RWPE1 (cell line): ENCODE data around the gene GTPBP4.

Experiments used
- CTCF ChIA-PET: fragments of 350-600 bp; sonication (Branson Sonifier 250); formaldehyde crosslinking; extraction: SDS; loops from one replicate; lab custom pipeline; 2021; lab: Yijun Ruan, JAX
- POLR2A ChIA-PET: fragments of 400-600 bp; formaldehyde crosslinking; extraction: SDS; loops from one replicate; lab custom pipeline; 2020; ENCODE audit warnings: antibody characterized with exemption; ENCODE audit not compliant: low non-redundant PET; lab: Yijun Ruan, JAX
- DNase-seq: peaks from one replicate; pipeline ENCODE4 v3.0.0; 2012; ENCODE audit warnings: low spot score
- H3K27ac ChIP-seq: fragments of 450-650 bp; 2 replicates; pipeline ENCODE4 v1.5.1; 2017
- TF ChIP-seq, protein P1 (sequence below): fragments of 450-650 bp; conservative IDR thresholded peaks from 2 replicates; pipeline ENCODE4 v1.5.1; 2017; ENCODE audit warnings: low read depth, mild to moderate bottlenecking

GTPBP4 gene

DNA sequence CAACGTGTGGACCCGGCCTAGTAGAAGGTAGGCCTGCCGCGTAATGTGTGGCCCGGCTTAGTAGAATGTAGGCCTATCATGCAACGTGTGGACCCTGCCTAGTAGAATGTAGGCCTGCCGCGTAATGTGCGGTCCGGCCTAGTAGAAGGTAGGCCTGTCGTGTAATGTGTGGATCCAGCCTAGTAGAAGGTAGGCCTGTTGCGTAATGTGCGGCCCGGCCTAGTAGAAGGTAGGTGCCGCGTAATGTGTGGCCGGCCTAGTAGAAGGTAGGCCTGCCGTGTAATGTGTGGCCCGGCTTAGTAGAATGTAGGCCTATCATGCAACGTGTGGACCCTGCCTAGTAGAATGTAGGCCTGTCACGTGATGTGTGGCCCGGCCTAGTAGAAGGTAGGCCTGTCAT is 11.9 kb upstream of the GTPBP4 start:
- CTCF ChIA-PET: no interaction called here

DNA sequence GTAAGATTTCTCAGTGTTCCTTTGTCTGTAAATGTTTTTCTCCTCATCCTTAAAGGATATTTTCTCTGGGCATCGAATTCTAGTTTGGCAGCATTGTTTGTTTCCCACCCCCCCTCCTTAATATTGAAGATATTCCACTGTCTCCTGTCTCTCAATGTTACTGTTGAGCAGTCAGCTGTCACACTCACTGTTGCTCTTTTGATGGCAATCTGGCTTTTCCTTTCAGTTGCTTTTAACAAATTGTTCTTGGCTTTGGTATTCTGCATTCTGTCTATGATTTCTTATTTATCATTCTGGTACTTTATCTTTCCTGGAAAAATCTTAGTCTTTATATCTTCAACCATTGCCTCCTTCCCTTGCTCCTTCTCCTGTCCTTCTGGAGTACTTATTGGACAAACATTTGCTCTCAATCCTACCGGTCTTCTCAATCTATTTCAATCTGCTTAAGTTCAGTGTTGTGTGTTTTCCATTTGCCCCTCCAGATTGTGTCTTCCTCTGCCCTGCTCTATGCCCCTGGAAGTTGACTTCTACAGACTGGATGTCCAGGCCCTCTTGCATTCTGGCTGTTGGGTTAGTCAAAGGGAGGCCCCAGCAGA is 9.3 kb upstream of the GTPBP4 start:
- TF ChIP-seq, protein P1, sequence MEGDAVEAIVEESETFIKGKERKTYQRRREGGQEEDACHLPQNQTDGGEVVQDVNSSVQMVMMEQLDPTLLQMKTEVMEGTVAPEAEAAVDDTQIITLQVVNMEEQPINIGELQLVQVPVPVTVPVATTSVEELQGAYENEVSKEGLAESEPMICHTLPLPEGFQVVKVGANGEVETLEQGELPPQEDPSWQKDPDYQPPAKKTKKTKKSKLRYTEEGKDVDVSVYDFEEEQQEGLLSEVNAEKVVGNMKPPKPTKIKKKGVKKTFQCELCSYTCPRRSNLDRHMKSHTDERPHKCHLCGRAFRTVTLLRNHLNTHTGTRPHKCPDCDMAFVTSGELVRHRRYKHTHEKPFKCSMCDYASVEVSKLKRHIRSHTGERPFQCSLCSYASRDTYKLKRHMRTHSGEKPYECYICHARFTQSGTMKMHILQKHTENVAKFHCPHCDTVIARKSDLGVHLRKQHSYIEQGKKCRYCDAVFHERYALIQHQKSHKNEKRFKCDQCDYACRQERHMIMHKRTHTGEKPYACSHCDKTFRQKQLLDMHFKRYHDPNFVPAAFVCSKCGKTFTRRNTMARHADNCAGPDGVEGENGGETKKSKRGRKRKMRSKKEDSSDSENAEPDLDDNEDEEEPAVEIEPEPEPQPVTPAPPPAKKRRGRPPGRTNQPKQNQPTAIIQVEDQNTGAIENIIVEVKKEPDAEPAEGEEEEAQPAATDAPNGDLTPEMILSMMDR: no peak
- H3K27ac ChIP-seq: no peak overlapping the region
- ChIA-PET CTCF (no interaction called here), POLR2A (no interaction called here)
- no peak for DNase-seq

More for the DNA sequence above, 11.9 kb upstream of the GTPBP4 start:
- no peak for DNase-seq
- POLR2A ChIA-PET: no interaction called here
- H3K27ac ChIP-seq: no peak overlapping the region
- TF ChIP-seq, protein P1: no peak

DNA sequence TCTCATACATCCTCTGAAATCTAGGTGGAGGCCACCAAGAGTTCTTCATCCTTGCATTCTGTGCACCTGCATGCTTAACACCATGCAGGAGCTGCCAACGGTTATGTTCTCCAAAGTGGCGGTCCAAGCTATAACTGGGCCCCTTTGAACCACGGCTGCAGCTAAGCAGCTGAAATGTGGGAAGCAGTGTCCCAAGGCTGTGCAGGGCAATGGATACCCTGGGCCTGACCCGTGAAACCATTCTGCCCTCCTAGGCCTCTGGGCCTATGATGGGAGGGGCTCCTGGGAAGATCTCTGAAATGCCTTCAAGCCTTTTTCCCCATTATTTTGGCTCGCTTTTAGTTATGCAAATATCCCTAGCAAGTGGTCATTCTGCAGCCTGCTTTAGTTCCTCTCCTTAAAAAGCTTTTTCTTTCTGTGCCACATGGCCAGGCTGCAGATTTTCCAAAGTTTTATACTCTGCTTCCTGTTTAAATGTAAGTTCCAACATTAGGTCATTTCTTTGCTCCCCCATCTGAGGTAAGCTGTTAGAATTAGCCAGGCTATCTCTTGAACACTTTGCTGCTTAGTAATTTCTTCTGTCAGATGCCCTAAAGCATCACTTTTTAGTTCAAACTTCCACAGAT is 7.7 kb upstream of the GTPBP4 start:
- TF ChIP-seq, protein P1: no peak
- POLR2A ChIA-PET: no interaction called here
- CTCF ChIA-PET: no interaction called here
- DNase-seq: no peak
- H3K27ac ChIP-seq: no peak overlapping the region

DNA sequence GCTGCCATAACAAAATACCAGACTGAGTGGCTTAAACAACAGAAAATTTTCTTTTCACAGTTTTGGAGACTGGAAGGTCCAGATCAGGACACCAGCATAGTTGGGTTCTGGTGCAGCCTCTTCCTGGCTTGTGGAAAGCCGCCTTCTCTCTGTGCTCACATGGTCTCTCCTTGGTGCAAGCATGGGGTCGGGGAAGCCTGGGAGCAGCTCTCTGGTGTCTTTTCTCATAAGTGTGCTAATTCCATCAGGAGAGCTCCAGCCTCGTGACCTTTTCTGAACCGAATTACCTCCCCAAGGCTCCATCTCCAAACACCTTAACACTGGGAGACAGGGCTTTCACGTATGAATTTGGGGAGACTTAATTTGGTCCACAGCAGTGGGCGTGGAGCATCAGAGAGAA is 4.8 kb upstream of the GTPBP4 start:
- POLR2A ChIA-PET: no interaction called here
- TF ChIP-seq, protein P1: no peak
- DNase-seq: no peak
- CTCF ChIA-PET: interaction anchor here (0.6 kb wide), 1 partner anchor 160 kb away, joined by 3 read pairs; no protein-coding TSS in a partner anchor
- H3K27ac ChIP-seq: no peak overlapping the region

DNA sequence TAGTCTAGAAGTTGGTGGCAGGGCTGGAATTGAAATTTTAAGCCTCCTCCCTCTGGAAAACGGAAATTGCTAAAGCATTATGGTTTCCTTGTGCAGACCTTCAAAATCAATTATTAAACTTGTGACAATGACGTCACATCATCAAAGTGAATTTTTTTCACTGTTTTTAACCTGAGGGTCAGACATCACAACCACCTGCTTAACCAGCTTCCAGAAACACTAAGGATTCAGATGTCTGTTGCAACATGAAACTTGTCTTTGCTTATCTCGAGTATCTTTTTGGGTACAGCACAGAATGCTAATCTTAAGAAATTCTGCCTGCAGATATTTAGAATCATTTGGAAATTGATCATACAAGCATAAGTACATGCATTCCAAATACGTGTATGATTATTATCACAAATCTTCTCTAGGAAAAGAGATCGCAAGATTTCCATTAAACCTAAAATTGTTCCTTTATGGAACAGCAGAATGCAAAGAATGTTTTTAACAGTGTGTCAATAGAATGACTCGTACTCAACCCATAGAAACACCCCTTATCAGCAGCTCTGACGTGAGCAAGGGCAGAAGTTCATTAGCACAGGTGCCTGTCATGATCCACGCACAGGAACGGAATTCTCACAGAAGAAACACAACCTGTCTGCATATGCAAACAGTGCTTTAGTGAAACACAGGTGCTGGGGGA is 4.1 kb upstream of the GTPBP4 start:
- no peak for DNase-seq
- TF ChIP-seq, protein P1: no peak
- H3K27ac ChIP-seq: no peak overlapping the region
- POLR2A ChIA-PET: no interaction called here
- CTCF ChIA-PET: no interaction called here

DNA sequence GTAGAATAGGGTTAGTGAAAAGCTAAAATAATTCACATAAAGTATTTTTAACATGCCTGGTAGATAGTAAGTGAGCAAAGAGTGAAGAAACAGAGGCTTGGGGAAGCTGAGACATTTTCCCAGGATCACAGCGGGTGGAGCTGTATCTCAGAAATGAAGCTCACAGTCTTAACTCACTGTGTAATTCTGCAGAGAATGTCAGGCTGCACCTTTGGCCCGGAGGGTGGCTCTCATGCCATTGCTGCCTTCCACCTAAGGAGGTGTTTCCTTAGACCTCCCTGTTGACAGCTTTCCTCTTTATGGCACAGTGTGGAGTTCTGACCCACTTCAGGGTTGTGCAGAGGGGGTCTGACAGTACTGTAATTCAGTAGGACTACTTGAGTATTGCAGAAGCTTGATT is 2.9 kb upstream of the GTPBP4 start:
- H3K27ac ChIP-seq: no peak overlapping the region
- TF ChIP-seq, protein P1: no peak
- ChIA-PET POLR2A (no interaction called here), CTCF (no interaction called here)
- DNase-seq: no peak
